HG02840 (cell line): Measurements from ENCODE around the gene LY6G5C.
"Not testable (repeated sequence)": the region's sequence is repeated elsewhere in the genome, so short reads cannot be mapped to it uniquely, and the experiment has no call there.

Source experiments
- ATAC-seq: cut with Tn5 transposase; IDR thresholded peaks from one replicate; pipeline ENCODE4 v1.9.1; 2021; ENCODE audit warnings: mild to moderate bottlenecking, moderate library complexity, moderate number of reproducible peaks; ENCODE audit not compliant: unreplicated experiment, low FRiP score

Gene LY6G5C

DNA sequence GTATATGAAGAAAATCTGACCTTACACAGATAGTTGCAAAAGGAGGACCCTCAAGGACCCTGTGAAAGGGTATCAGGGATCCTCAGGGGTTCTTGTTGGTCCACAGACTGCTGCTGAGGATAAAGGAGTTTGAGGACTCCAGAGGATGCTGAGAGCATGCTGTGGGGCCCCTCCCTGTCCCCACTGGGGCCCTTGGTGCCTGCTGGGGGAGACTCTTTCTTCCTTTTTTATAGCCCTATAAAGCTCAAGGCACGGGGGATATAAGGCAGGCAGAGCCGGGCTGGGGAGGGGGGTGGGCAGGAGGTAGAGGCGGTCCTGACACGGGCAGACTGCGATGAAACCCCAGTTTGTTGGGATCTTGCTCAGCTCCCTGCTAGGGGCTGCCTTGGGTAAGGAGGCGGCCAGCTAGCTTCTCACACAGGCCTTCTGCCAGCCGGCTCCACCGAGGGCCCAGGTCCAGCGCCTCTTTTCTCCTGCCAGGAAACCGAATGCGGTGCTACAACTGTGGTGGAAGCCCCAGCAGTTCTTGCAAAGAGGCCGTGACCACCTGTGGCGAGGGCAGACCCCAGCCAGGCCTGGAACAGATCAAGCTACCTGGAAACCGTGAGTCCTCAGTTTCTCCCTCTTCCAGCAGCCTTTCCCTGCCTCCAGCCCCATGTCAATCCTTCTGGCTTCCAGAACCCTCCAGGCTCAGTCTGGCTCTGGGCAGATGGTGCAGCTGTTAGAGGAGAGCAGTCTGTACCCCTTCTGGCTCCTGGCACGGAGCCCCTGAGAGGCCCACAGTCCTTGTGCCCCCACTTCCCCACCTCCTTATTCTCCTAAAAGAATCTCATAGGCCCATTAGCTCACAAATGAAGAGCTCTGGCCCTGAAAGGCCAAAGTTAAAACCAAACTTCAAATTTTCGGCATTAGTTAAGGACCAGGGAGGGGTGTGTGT, 34.4 kb upstream of the LY6G5C start, which contains the start of gene LY6G6D:
Gene LY6G6D (plus strand): TSS at position 327 of the 937 bp plus-strand sequence. CDS start 8 bp downstream, at position 335.
- no peak for ATAC-seq

DNA sequence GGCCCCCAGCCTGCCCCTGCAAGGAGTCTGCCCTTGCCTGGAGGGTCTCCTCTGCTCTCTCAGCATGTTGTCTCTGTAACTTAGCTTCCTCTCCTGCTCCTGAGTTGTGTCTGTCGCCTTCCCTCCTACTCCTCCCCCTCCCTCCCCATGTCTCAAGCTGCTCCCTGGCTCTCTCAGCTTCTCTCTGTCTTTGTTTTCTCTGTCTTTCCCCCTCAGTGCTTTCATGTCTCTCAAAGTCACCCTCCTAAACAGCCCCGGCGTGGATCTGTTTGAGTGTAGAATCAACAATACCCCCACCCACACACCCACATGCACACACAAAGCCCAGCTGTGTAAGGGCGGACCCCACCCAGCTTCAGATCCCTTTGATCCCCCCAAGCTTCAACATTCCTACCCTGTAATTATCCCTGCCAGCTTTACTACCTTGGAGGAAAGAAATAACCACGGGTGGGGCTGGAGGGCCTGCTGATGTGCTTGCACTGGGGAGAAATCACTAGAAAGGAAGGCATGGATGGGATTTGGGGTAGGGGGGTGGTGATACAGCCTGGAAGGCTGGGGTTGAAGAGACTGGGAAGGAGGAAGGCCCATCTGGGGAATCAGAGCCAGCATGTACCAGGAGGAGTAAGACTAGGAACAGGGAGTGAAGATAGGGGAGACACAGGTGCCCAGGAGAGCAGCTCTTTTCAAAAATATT, 33.3 kb upstream of the LY6G5C start:
- ATAC-seq = no peak

DNA sequence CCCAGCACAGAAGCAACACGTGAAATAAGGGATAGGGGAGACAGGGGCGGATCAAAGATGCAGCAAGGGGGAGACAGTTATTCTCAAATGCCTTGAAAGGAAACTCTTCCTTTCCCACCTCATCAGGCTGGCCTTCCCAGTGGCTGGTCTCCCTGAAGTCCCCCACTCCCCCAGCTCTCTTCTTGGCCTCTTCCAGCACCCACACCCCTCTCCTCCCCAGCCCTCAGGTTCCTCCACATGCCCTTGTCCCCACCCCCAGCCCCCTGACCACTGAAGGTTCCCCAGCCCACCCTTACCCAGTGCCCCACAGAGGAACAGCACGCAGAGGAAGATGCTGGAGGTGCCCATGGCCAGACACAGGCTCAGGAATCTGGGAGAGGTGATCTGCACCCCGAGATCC, 32.6 kb upstream of the LY6G5C start:
- no peak for ATAC-seq

DNA sequence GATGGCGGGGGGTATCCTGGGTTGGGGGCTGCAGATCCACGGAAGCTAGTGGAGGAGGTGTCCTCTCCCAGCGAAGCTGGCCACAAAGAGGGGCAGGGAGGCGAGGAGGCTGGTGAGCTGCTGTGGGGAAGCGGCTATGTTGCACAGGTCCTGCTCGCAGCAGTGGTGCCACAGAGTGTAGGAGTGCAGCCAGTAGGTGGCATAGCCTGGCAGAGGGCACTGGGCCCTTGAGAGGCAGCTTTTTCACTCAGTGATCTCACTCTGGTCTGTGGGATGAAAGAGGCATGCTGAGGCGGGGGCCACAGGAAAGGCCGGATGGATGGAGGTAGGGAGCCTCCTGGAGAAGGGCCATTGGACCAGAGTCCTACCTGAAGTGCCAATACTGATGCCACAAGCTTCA, 31.4 kb upstream of the LY6G5C start:
- ATAC-seq = no peak

DNA sequence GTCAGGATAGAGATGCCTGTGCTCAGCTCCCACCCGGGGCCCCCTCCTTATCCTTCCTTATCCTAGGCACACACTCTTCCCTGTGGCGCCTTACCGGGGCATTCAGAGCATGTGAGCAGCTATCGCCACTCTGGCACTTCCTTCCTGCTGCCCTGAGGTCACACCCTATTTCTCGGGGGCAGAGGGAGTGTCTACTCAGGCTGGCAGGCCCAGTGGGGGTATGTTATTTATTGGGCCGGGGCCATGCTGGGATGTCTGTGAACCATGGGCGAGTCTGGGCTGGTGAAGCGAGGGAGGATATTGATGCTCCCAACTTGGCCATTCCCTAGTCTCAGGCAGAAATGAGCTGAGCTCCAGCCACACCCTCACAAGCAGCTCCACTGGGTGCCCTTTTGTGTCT, 30.4 kb upstream of the LY6G5C start:
- no peak for ATAC-seq

DNA sequence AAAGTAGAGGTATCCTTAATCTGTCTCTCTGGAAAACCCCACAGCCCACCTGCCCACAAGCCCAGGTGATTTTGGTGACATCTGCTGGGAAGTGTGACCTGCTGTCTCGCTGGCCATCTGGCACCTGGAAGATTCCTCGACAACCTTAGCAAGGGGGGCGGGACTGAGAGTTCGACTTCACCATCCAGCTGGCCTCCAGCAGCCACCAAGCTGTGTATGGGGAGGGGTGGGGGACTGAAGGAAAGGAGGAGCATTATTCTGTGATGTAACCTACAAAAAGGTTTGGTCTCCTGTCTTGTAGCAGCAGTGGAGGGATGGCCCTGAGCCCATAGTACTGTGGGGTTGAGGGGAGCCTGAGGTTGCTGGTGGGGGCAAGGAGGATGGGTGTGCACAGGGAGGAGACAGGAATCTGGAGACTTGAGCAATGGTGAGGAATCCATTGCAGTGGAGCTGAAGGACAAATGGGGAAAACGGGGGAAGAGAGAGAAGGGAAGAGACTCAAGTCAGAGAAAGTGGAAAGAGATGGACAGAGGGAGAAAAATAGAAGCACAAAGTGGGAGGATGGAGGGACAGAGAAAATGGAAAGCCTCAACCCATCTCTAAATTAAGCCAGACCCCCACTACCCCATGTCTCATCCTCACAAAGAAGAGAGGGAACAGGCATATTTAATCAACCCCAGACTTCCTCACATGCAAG, 29.8 kb upstream of the LY6G5C start:
- ATAC-seq = no peak

DNA sequence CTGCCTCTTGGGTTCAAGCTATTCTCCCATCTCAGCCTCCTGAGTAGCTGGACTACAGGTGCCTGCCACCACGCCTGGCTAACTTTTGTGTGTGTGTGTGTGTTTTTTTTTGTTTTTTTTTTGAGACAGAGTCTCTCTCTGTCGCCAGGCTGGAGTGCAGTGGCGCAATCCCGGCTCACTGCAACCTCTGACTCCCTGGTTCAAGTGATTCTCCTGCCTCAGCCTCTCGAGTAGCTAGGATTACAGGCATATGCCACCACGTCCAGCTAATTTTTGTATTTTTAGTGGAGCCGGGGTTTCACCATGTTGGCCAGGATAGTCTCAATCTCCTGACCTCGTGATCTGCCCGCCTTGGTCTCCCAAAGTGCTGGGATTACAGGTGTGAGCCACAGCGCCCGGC, 28.3 kb upstream of the LY6G5C start:
- ATAC-seq = not testable (repeated sequence)

DNA sequence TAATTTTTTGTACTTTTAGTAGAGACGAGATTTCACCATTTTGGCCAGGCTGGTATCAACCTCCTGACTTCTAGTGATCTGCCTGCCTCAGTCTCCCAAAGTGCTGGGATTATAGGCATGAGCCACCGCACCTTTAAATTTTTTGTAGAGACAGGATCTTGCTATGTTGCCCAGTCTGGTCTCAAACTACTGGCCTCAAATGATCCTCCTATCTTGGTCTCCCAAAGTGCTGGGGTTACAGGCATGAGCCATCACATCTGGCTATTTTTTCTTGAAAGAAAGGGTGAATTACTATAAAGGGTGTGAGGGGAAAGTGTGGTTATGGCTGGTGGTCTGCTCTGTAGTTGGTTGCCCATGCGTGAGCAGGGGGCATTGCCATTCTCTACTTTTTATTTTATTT, 27.4 kb upstream of the LY6G5C start:
- ATAC-seq = no peak

DNA sequence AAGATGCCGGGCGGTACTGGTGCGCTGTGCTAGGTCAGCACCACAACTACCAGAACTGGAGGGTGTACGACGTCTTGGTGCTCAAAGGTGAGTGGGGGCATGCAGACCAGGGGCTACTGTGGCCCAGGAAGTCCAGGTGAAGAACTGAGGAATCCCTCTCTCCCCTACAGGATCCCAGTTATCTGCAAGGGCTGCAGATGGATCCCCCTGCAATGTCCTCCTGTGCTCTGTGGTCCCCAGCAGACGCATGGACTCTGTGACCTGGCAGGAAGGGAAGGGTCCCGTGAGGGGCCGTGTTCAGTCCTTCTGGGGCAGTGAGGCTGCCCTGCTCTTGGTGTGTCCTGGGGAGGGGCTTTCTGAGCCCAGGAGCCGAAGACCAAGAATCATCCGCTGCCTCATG, 26.8 kb upstream of the LY6G5C start:
- ATAC-seq = no peak

DNA sequence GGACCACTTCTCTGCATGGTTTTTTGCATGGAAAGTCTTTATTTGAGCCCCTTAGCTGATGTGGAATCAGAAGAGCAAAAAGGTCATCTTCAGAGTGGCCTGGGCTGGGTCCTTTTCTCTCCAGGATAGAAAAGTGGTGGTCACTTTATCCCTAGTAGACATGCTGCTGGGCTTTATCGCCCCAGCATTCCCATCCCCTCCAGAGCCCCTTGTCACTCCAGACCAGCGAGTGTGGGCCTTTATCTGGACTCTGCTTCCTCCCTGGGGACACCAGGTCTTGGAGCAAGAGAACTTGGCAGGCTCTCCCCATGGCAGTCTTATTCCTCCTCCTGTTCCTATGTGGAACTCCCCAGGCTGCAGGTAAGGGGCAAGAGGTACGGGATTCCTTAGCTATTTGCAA, 25.7 kb upstream of the LY6G5C start, which contains the start of gene LY6G6F:
Gene LY6G6F (plus strand): TSS at position 268 of the 400 bp plus-strand sequence. CDS start 41 bp downstream, at position 309.
- no peak for ATAC-seq

DNA sequence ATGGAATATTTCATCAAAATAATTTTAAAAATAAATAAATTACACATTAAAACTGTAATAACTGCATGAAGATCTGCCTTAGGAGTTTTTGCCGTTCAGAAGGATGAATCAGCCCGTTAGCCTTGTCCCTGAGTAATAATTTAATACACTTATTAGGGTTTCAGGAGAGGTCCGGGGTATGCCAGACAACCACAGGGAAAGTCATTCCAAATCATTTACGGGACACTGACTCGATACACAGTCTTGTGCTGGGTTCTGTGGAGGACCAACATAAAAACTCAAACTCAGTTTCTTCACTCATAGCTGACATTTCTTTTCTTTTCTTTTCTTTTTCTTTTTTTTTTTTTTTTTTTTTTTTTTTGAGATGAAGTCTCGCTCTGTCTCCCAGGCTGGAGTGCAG, 25.1 kb upstream of the LY6G5C start:
- no peak for ATAC-seq

DNA sequence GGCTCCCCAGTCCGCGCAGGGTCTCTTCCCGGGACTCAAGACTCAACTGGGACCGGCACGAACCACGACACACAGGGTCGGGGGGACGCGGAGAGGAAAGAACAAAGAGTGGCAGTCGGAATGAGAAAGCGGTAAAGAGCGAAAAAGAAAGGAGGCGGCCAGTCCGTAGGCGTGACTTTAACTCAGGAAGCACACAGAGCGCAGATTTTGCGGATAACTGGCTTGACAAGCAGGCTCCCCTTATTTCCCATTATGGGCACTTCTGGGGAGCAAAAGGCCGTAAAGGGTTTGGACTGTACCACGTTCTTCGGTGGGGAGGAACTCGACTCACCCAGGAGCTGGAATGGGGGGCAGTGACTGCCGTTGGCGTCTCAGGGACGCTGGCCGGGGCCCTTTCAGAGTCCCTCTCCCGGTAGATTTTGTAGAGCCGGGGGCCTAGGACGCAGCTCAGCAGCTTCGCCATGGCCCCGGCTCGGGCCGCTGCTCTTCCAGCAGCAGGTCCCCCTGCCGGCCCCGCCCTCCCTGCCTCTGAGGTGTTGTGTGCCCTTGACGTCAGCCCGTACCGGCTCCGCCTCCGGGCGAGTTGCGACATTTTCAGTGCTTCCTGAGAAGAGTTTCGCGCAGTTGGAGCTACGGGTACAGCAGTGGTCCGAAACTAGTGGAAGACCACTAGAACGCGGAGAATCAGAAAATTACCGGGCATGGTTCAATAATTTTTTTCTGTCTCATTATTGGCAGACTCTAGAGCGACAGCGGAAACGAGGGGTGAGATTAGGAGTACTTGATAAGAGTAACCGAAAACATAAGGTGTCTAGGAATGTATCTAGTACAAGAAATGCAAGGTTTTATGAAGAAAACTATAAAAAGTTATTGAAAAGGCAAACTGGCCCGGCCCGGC, 22.2 kb upstream of the LY6G5C start, which contains the start of gene ABHD16A:
Gene ABHD16A (minus strand): TSS at position 506 of the 898 bp plus-strand sequence. CDS start 43 bp downstream, at position 463.
- peak; percentile 71 for ATAC-seq

DNA sequence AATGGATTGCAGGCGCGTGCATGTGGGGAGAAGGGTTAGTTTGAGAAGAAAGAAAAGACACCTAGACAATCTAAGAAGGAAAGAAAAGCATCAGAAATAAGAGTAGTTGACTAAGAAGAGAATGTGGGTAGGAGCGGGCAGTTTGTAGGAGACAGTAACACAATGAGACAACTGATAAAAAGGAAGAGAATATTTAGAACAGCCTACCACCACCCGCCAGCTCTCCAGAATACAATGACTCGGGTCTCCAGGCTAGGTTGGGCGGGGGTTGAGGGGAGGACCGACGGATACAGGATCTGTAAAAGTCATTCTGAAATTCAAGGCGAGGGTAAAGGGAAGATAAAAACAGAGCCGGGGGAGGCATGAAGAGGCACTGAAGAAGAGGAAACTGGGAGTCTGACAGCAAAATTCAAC, 21.5 kb upstream of the LY6G5C start:
- no peak for ATAC-seq

DNA sequence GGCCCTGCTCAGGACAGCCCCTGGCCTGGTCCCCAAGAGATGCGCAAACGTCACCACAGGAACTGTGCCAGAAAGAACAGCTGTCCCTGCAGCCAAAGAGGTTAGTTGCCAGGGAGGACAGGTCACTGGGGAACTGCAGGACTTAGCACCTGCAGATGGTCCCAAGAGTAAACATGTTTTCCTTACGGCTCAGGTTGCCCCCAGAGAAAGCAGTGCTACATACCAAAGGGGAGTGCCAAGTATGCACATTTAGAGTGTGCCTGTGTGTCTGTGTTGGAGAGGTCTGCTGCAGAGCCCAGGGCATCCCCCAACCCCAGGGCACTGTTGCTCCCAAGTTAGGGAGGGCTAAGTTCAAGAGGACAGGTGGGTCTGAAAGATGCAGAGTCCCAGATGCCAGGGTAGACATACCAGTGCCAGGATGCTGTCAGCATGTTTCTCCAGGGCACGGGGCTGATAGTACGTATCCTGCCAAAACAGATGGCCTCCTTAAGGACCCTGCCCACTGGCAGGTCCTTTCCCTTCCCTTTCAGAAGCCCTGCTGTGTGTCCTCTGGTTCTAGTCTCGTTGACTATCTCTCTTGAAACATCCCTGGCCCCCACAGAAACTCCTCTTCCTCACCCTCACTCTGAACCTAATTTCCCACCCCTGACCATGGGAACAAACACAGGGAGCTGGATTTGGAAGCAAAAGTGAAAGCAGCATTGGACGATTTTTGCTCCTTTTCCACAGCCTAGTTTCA, 21.0 kb upstream of the LY6G5C start:
- no peak for ATAC-seq

DNA sequence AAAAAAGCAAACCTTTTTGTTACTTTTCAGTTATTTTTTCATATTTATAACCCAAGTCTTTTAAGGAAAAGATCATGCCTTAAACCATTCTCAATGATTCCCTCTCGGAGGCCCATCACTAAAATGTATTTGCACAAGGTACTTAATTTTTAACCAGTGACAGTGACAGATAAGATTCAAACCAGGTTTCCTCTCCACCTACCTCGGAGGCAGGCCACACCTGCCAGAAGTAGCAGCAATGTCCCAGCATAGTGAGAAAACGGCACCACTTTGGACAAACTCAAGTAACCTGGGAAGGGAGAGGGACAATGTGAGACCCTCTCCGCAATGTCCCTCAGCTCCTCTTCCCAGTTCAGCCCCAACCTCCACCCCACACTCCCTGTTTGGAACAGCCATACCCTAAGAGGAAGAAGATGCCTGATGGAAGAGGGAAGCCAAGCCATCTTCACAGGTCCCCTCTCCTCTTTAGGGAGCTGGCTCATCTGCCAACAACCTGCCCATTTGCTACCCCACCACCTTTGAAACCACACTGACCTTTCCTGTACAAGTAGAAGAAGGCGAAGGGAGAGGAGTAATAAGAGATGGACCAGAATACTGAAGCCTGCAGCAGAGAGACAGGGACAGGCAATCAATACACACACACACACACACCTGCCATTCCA, 20.0 kb upstream of the LY6G5C start:
- ATAC-seq = no peak

DNA sequence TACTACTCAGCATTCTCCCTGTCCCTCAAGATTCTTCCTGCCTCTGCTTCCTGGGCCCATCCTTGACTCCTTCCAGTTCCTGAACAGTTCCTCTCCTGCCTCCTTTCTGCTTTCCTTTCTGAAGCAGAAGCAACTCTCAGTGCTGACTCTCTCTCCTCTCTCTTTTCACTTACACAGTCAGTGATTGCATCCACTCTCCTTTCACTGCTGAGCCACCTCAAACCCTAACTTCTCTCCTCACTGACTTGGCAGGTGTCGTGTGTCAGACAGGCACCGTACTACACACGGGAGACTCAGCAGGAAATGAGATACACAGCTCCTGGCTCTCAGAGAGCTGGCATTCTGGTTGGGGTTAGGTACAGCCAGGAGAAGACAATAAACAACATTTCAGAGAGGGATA, 16.7 kb upstream of the LY6G5C start:
- no peak for ATAC-seq

DNA sequence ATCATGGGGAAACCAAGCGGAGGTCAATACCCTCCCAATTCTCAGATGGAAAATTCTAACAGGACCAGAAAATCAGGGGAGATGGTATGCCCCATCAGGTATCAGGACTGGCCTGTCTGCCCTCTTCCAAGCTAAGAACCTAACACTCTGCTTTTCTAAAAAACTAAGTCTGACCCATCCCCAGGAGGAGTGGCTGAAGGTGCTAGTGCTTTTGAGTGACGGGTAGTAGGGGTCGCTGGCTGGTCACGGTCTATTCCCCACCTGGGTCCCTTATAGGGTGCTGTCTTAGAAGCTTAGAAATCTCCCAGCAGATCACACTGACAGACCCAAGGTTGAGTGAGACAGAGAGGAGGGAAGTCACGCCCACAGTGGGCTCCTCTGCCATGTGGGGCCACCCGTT, 12.7 kb upstream of the LY6G5C start:
- no peak for ATAC-seq

DNA sequence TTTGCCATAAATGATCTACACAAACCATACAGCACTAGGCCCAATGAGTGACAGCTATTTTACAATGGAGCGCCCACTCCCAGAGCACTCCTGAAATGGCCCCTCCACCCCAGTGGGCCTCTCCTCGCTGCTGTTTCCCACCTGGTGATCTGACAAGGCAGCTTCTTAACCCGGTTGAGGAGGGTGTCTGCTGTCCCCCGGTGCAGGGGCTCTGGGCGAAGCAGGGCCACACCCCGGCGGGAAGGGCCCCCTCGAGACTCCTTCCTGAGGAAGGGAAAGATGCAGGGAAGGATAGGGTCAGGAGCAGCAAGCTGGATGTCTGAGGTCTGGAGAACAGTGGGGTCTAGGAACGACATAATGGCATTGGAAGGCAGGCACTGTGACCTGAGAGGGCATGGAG, 12.0 kb upstream of the LY6G5C start:
- ATAC-seq = no peak

DNA sequence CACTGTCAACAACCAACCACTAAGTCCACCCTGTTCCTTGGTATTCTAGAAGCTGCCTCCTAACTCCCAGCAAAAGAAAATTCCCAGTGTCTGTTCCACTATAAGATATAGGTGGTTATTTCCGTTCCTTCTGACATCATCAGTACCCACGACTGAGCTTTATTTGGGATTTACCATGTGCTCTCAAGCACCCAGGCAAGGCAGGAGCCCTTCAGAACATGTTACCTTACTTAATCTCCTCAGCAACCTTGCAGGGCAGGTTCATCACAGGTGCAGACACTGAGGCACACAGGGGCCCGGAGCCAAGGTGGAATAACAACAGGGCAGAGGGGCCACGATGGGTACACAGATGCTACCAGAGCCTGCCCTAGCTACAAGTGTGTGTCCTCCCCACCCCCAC, 11.5 kb upstream of the LY6G5C start:
- ATAC-seq = no peak
